ENCODE data around the gene ADAMTS18.

DNA sequence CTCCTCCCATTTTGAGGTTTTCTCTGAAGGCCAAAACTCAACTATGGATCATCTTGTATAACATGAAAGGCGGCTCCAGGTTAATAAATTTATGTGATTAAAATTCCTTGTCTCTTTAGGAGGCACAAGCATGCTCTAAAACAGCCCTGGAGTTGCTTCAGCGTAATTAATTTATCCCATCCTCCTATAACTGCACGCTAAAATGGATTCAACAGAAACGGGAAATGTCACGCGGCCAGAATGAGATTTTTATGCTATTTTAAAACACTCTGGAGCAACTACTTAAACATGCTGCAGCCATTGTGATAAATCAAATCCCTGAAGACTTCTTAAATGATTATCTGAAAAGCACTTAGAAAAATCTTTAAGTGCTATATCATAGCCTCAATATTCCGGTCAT is 106.6 kb downstream of the ADAMTS18 start:
- TF ChIP-seq, protein P1, sequence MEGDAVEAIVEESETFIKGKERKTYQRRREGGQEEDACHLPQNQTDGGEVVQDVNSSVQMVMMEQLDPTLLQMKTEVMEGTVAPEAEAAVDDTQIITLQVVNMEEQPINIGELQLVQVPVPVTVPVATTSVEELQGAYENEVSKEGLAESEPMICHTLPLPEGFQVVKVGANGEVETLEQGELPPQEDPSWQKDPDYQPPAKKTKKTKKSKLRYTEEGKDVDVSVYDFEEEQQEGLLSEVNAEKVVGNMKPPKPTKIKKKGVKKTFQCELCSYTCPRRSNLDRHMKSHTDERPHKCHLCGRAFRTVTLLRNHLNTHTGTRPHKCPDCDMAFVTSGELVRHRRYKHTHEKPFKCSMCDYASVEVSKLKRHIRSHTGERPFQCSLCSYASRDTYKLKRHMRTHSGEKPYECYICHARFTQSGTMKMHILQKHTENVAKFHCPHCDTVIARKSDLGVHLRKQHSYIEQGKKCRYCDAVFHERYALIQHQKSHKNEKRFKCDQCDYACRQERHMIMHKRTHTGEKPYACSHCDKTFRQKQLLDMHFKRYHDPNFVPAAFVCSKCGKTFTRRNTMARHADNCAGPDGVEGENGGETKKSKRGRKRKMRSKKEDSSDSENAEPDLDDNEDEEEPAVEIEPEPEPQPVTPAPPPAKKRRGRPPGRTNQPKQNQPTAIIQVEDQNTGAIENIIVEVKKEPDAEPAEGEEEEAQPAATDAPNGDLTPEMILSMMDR (conservative IDR thresholded peaks at IDR 0.05; ENCODE audit: low read length) = no peak
- no peak for TF ChIP-seq EZH2phosphoT487 (IDR thresholded peaks at IDR 0.05; ENCODE audit: borderline replicate concordance)
